ENCODE data around the gene PDCL2.

PDCL2 gene

GRCh38 chr4:55534306-55534705 is 57.7 kb downstream of the PDCL2 start:
- DNase-seq, result no peak

GRCh38 chr4:55530691-55531090 is 61.4 kb downstream of the PDCL2 start:
- DNase-seq, result no peak

GRCh38 chr4:55530167-55530566 is 61.9 kb downstream of the PDCL2 start:
- no peak for DNase-seq

- no peak for DNase-seq
These were observed 63.6 kb downstream of the PDCL2 start for GRCh38 chr4:55528491-55528890.

GRCh38 chr4:55524844-55525571 is 67.0 kb downstream of the PDCL2 start:
- no peak for DNase-seq

- no peak for DNase-seq
These were observed 73.6 kb downstream of the PDCL2 start for GRCh38 chr4:55518442-55518841.

- no peak for DNase-seq
These were observed 74.4 kb downstream of the PDCL2 start for GRCh38 chr4:55517526-55518229.

- no peak for DNase-seq
These were observed 79.0 kb downstream of the PDCL2 start for GRCh38 chr4:55512922-55513571.

- DNase-seq, result no peak
These were observed 80.0 kb downstream of the PDCL2 start for GRCh38 chr4:55512077-55512476.

GRCh38 chr4:55510685-55511084 is 81.4 kb downstream of the PDCL2 start:
- DNase-seq, result no peak

- no peak for DNase-seq
These were observed 82.8 kb downstream of the PDCL2 start for GRCh38 chr4:55509266-55509665.

GRCh38 chr4:55507612-55508011 is 84.4 kb downstream of the PDCL2 start:
- no peak for DNase-seq

All from C1 segment of cervical spinal cord (tissue), 14 donors.